HG02763 (cell line): Measurements from ENCODE around the gene DONSON.

Source experiments
- ATAC-seq: cut with Tn5 transposase; IDR thresholded peaks from one replicate; pipeline ENCODE4 v1.9.1; 2021; ENCODE audit warnings: mild to moderate bottlenecking, moderate library complexity; ENCODE audit not compliant: unreplicated experiment

Gene DONSON

GRCh38 chr21:33542640-33543504, 45.6 kb downstream of the DONSON start, which contains the start of gene SON:
Gene SON, plus strand, starts transcription at chr21:33543038. Its CDS starts 55 bp downstream, at chr21:33543093.
- ATAC-seq = peak; percentile 93

GRCh38 chr21:33541756-33542639, 46.5 kb downstream of the DONSON start, which contains the start of gene GART:
Gene GART, minus strand, starts transcription at chr21:33542117. Its CDS starts 2,802 bp downstream, at chr21:33539315.
- ATAC-seq = peak; percentile 59

- no peak for ATAC-seq
Measured at GRCh38 chr21:33541105-33541711, 47.3 kb downstream of the DONSON start.

GRCh38 chr21:33540711-33541104, 47.8 kb downstream of the DONSON start:
- ATAC-seq = no peak

GRCh38 chr21:33539616-33540015, 48.9 kb downstream of the DONSON start:
- no peak for ATAC-seq

- no peak for ATAC-seq
Measured at GRCh38 chr21:33537212-33537611, 51.3 kb downstream of the DONSON start.

- ATAC-seq = no peak
Measured at GRCh38 chr21:33531007-33531406, 57.5 kb downstream of the DONSON start.
